IPS-11a (cell line): Measurements from ENCODE around the gene ZDHHC13.

Source experiments
- H3K4me3 ChIP-seq: one replicate; pipeline ENCODE4 v1.5.1; 2013; ENCODE audit warnings: low read depth, low read length, control low read depth

Gene ZDHHC13

GRCh38 chr11:19200410-19201201, 83.6 kb downstream of the ZDHHC13 start:
- no peak overlapping the region for H3K4me3 ChIP-seq

- H3K4me3 ChIP-seq = no peak within 1 kb of the TSS
Measured at GRCh38 chr11:19201737-19202605, 85.0 kb downstream of the ZDHHC13 start, which contains the start of gene CSRP3. Gene CSRP3 (minus strand): TSS chr11:19201983. CDS start chr11:19192448, 9,535 bp downstream.

- H3K4me3 ChIP-seq = no peak overlapping the region
Measured at GRCh38 chr11:19204836-19205235, 87.9 kb downstream of the ZDHHC13 start.

GRCh38 chr11:19208181-19208580, 91.2 kb downstream of the ZDHHC13 start:
- no peak overlapping the region for H3K4me3 ChIP-seq

- H3K4me3 ChIP-seq = no peak overlapping the region
Measured at GRCh38 chr11:19208959-19209546, 92.1 kb downstream of the ZDHHC13 start.

GRCh38 chr11:19209617-19210370, 92.8 kb downstream of the ZDHHC13 start:
- no peak overlapping the region for H3K4me3 ChIP-seq

GRCh38 chr11:19216021-19216420, 99.1 kb downstream of the ZDHHC13 start:
- H3K4me3 ChIP-seq = no peak overlapping the region

- no peak overlapping the region for H3K4me3 ChIP-seq
Measured at GRCh38 chr11:19216709-19217374, 99.9 kb downstream of the ZDHHC13 start.

- H3K4me3 ChIP-seq = no peak overlapping the region
Measured at GRCh38 chr11:19218216-19218615, 101.2 kb downstream of the ZDHHC13 start.

GRCh38 chr11:19218786-19219460, 102.0 kb downstream of the ZDHHC13 start:
- H3K4me3 ChIP-seq = no peak overlapping the region

- H3K4me3 ChIP-seq = no peak overlapping the region
Measured at GRCh38 chr11:19220903-19221724, 104.1 kb downstream of the ZDHHC13 start.

GRCh38 chr11:19225123-19225522, 108.2 kb downstream of the ZDHHC13 start:
- no peak overlapping the region for H3K4me3 ChIP-seq

GRCh38 chr11:19225581-19225980, 108.6 kb downstream of the ZDHHC13 start:
- no peak overlapping the region for H3K4me3 ChIP-seq
